Calu3 (cell line): Measurements from ENCODE around the gene CLCF1. TPM values are rescaled to one million over a fixed set of nuclear protein-coding genes. Genes with fewer than 3 reads are reported as not detected.
"Not testable (repeated sequence)": the region's sequence is repeated elsewhere in the genome, so short reads cannot be mapped to it uniquely, and the experiment has no call there.

Experiments
- BruUV-seq: library from RNA; stranded (reverse); fragments of 400-500 nt; replicated peaks from 2 replicates; lab custom pipeline; 2021; lab: Mats Ljungman, UMichigan
- CTCF ChIA-PET: fragments of 300-600 bp; sonication (Branson Sonifier 250); formaldehyde crosslinking; loops from one replicate; lab custom pipeline; 2022; ENCODE audit warnings: antibody characterized with exemption; lab: Charles Lee
- DNase-seq: peaks from one replicate; pipeline ENCODE4 v3.0.0; 2022
- H3K27ac Mint-ChIP-seq: one replicate; pipeline ENCODE4 v1.8.0; 2022; ENCODE audit warnings: mixed read lengths; ENCODE audit not compliant: unreplicated experiment
- H3K27me3 Mint-ChIP-seq: one replicate; pipeline ENCODE4 v1.8.0; 2022; ENCODE audit warnings: mixed read lengths; ENCODE audit not compliant: unreplicated experiment
- H3K36me3 Mint-ChIP-seq: one replicate; pipeline ENCODE4 v1.8.0; 2022; ENCODE audit warnings: mild to moderate bottlenecking, moderate library complexity, mixed read lengths; ENCODE audit not compliant: insufficient read depth, unreplicated experiment
- H3K4me1 Mint-ChIP-seq: one replicate; pipeline ENCODE4 v1.8.0; 2022; ENCODE audit warnings: mild to moderate bottlenecking, low read depth, mixed read lengths; ENCODE audit not compliant: unreplicated experiment
- H3K4me3 Mint-ChIP-seq: one replicate; pipeline ENCODE4 v1.8.0; 2022; ENCODE audit warnings: mild to moderate bottlenecking, low read depth, moderate library complexity, mixed read lengths; ENCODE audit not compliant: unreplicated experiment
- H3K9me3 Mint-ChIP-seq: one replicate; pipeline ENCODE4 v1.8.0; 2022; ENCODE audit warnings: low read depth, mixed read lengths; ENCODE audit not compliant: unreplicated experiment
- CTCF ChIP-seq: fragments of 200-600 bp; IDR thresholded peaks from one replicate; pipeline ENCODE4 v1.8.0; 2022; ENCODE audit warnings: antibody characterized with exemption; ENCODE audit not compliant: unreplicated experiment
- intact Hi-C: fragments of 100-400 bp; cut with micrococcal nuclease; formaldehyde crosslinking; loops from one replicate; pipeline ENCODE4 v1.10.0; 2022; ENCODE audit not compliant: unreplicated experiment
- total RNA-seq: library from RNA; stranded (reverse); gene quantifications from 2 replicates; pipeline ENCODE4 v1.2.3, GENCODE V29; 2022

The CLCF1 gene
- total RNA-seq, 1 experiment from 2014 or later = 7.5 TPM

- Mint-ChIP-seq H3K36me3 (peaks cover 23% of the 10 kb centered on the region), H3K27me3 (no peaks in the 10 kb centered on the region), H3K4me1 (peaks cover 10% of the 10 kb centered on the region), H3K4me3 (no peak overlapping the region), H3K27ac (no peak overlapping the region), H3K9me3 (no peaks in the 10 kb centered on the region)
- intact Hi-C loops = no loop called here
- no peak for DNase-seq
- CTCF ChIA-PET = interaction anchor here (1.0 kb wide), 1 partner anchor 57 kb away, joined by 3 read pairs; no protein-coding TSS in a partner anchor
- no peak for TF ChIP-seq CTCF
- no TSS peak for BruUV-seq
These were observed 51.3 kb downstream of the CLCF1 start for GRCh38 chr11:67322049-67322448.

GRCh38 chr11:67321313-67321871, 52.0 kb downstream of the CLCF1 start:
- H3K27me3 Mint-ChIP-seq = no peaks in the 10 kb centered on the region
- no TSS peak for BruUV-seq
- intact Hi-C loops = no loop called here

GRCh38 chr11:67320691-67321090, 52.7 kb downstream of the CLCF1 start:
- no TSS peak for BruUV-seq
- no peaks in the 10 kb centered on the region for H3K9me3 Mint-ChIP-seq
- H3K27me3 Mint-ChIP-seq = no peaks in the 10 kb centered on the region
- H3K4me3 Mint-ChIP-seq = no peak overlapping the region
- intact Hi-C loops = no loop called here
- no peak for DNase-seq
- H3K27ac Mint-ChIP-seq = no peak overlapping the region
- no peak for TF ChIP-seq CTCF
- CTCF ChIA-PET = interaction anchor here (0.7 kb wide), 2 partner anchors 59 to 621 kb away, joined by 3 to 4 read pairs; no protein-coding TSS in a partner anchor
- H3K4me1 Mint-ChIP-seq = peaks cover 10% of the 10 kb centered on the region
- peaks cover 30% of the 10 kb centered on the region for H3K36me3 Mint-ChIP-seq

More at GRCh38 chr11:67321313-67321871, 52.0 kb downstream of the CLCF1 start:
- H3K4me1 Mint-ChIP-seq = peaks cover 10% of the 10 kb centered on the region
- TF ChIP-seq CTCF = no peak
- peaks cover 29% of the 10 kb centered on the region for H3K36me3 Mint-ChIP-seq
- no peak overlapping the region for H3K4me3 Mint-ChIP-seq
- CTCF ChIA-PET = interaction anchor here (0.7 to 1.0 kb wide), 2 partner anchors 58 to 60 kb away, joined by 3 to 4 read pairs; no protein-coding TSS in a partner anchor
- DNase-seq = no peak
- H3K27ac Mint-ChIP-seq = no peak overlapping the region
- H3K9me3 Mint-ChIP-seq = no peaks in the 10 kb centered on the region

- Mint-ChIP-seq H3K4me3 (no peak overlapping the region), H3K27me3 (no peaks in the 10 kb centered on the region), H3K36me3 (peaks cover 30% of the 10 kb centered on the region), H3K9me3 (no peaks in the 10 kb centered on the region), H3K4me1 (peaks cover 10% of the 10 kb centered on the region), H3K27ac (no peak overlapping the region)
- no peak for DNase-seq
- intact Hi-C loops = no loop called here
- CTCF ChIA-PET = interaction anchor here (0.7 kb wide), 1 partner anchor 620 kb away, joined by 3 read pairs; no protein-coding TSS in a partner anchor
- no TSS peak for BruUV-seq
- TF ChIP-seq CTCF = no peak
These were observed 53.4 kb downstream of the CLCF1 start for GRCh38 chr11:67320011-67320410.

- intact Hi-C loops, DNase-seq, BruUV-seq, H3K9me3 Mint-ChIP-seq, H3K27me3 Mint-ChIP-seq: not testable (repeated sequence)
- peaks cover 17% of the 10 kb centered on the region for H3K4me1 Mint-ChIP-seq
- peak overlapping the region; percentile 99 for H3K4me3 Mint-ChIP-seq
- CTCF ChIA-PET = interaction anchor here (0.6 to 3.5 kb wide), 4 partner anchors 27 to 298 kb away, joined by 3 to 25 read pairs (median 14); partner anchors contain the start of gene GRK2
- H3K27ac Mint-ChIP-seq = peak overlapping the region; percentile 47
- H3K36me3 Mint-ChIP-seq = peaks cover 33% of the 10 kb centered on the region
These were observed 54.5 kb downstream of the CLCF1 start for GRCh38 chr11:67318876-67319275.
